Activated CD4-positive, alpha-beta T cell treated with anti-CD3 and anti-CD28 coated beads, Interleukin-2, amount 50 U/mL, for 4 hours (primary cell): Measurements from ENCODE around the gene MPC1L.
"Not testable (repeated sequence)": the region's sequence is repeated elsewhere in the genome, so short reads cannot be mapped to it uniquely, and the experiment has no call there.

Source experiments
- DNase-seq, 2 experiments: peaks; one replicate each; pipeline ENCODE4 v3.0.0-alpha.2; 2020

The MPC1L gene

GRCh38 chrX:40623139-40623536 is at the start of gene MPC1L:
TSS of gene MPC1L (plus strand) at chrX:40623428. CDS start at chrX:40623566, 138 bp downstream.
- DNase-seq = no peak

DNA sequence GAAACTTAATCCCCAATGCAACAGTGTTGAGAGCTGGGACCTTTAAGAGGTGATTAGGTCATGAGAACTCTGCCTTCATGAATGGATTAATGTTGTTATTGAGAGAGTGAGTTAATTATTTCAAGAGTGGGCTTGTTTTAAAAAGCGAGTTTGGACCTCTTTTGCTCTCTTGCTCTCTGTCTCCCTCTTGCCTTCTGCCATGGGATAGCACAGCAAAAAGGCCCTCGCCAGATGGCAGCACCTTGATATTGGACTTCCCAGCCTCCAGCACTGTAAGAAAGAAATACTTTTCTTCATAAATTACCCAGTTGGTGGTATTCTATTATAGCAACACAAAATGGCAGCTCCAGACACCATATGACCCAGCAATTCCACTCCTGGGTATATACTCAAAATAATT is 49.5 kb upstream of the MPC1L start:
- DNase-seq = peak; percentile 6

GRCh38 chrX:40575411-40575810 is 47.8 kb upstream of the MPC1L start:
- not testable (repeated sequence) for DNase-seq

DNA sequence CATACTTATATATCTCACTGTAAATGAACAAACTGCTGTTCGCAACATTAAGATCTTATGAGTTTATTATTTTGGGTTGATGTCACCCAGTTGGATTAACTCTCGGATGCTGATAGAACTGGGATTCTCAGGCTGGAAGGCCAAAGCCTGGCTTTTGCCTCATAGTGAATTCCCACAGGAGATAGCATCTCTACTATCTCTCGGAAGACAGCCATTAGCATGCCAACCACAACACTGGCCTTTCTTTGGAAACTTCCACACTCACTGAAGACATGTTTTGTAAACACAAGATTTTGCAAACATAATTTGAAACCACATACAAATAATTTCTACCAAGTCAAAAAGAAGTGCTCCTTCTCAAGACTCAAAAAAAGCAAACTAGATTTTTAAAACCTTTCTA is 46.9 kb upstream of the MPC1L start:
- no peak for DNase-seq

GRCh38 chrX:40578039-40578695 is 45.1 kb upstream of the MPC1L start:
- no peak for DNase-seq

- DNase-seq = no peak
Observed at GRCh38 chrX:40579141-40579540, 44.1 kb upstream of the MPC1L start.

DNA sequence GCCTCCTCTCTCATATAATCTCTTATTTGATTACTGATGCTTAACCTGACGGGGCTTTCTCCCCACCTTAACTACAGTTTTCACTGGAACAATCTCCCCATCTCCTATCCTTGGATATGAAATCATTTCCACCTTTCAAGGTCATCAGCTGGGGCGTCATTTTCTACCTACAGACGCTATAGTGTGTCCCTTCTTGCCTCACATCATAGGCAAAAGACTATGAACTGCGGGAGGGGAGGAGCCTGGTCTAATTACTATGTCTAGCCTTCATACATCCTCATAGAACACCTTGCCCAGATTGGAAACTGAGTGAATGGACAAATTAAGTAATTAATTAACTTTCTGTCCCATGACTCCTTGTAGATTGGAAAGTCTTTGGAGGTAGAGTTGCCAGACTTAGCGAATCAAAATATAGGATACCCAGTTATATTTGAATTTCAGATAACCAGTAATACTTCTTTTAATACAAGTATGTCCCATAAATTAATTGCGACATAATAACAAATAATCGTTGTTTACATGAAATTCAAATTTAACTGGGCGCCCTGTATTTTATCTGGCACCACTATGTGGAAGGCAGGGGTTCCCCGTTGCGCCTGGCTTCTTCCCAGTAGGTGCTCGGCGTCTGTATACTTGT is 43.2 kb upstream of the MPC1L start:
- DNase-seq = no peak

DNA sequence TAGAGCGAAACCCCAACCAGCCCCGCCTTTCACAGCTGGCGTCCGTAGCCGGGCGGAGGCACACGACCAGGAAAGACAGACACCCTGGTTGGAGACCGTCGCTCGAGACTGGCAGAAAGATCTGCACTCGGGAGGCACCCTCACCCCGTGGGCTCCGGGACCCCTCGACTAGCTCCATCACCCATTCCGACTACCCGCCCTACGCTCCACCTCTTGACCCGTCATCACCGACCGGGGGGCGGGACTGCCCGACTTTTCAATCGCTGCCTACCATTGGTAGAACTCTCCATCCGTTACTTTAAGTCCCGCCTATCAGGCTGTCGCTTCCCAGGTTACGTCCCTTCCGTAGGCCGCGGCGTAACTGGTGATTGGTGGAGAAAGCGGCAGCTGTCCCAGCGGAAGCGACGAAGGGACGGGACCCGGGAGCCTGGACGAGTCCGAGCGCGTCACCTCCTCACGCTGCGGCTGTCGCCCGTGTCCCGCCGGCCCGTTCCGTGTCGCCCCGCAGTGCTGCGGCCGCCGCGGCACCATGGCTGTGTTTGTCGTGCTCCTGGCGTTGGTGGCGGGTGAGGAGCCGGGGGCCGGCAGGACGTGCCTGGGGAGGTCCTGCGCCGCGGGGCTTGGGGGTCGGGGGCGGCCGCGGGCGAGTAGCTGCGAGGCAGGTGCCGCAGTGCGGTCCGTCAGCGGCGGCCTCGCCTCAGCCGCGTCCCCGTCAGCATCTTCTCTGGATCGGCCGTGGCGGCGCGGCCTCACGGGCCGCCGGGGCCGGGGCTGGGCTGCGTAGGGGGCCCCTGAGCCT is 42.5 kb upstream of the MPC1L start, which contains the start of gene ATP6AP2:
TSS of gene ATP6AP2 (plus strand) at position 434 of the 799 bp plus-strand sequence. CDS start at position 530, 96 bp downstream.
- peak; percentile 82 for DNase-seq

GRCh38 chrX:40581336-40581920 is 41.8 kb upstream of the MPC1L start:
- DNase-seq = no peak

DNA sequence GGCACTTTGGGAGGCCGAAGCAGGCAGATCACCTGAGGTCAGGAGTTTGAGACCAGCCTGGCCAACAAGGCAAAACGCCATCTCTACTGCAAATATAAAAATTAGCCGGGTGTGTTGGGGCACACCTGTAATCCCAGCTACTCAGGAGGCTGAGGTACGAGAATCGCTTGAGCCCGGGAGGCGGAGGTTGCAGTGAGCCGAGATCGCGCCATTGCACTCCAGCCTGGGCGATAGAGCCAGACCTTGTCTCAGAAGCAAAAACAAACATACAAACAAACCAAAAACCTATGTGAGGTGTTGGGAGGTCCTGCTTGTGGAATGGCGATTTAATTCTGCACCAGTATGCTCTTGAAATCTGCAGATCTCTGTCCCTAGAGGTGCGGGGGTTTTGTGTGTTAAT is 41.0 kb upstream of the MPC1L start:
- not testable (repeated sequence) for DNase-seq

- no peak for DNase-seq
Observed at GRCh38 chrX:40582811-40583210, 40.4 kb upstream of the MPC1L start.

DNA sequence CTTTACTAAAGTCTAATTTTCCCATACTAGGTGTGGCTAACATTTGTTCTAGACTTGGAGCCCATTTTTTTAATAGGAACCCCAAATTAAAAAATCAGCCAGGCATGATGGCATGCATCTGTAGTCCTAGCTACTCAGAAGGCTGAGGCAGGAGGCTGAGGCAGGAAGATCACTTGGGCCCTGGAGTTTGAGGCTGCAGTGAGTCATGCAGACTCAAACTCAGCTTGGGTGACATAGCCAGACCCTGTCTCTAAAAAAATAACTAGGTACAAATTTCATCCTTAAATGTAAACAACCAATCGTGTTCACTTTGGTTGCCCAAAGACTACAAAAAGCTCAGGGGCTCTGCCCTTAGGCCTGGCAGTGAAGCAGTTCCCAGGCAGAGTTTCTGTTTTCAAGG is 35.6 kb upstream of the MPC1L start:
- DNase-seq = not testable (repeated sequence)

DNA sequence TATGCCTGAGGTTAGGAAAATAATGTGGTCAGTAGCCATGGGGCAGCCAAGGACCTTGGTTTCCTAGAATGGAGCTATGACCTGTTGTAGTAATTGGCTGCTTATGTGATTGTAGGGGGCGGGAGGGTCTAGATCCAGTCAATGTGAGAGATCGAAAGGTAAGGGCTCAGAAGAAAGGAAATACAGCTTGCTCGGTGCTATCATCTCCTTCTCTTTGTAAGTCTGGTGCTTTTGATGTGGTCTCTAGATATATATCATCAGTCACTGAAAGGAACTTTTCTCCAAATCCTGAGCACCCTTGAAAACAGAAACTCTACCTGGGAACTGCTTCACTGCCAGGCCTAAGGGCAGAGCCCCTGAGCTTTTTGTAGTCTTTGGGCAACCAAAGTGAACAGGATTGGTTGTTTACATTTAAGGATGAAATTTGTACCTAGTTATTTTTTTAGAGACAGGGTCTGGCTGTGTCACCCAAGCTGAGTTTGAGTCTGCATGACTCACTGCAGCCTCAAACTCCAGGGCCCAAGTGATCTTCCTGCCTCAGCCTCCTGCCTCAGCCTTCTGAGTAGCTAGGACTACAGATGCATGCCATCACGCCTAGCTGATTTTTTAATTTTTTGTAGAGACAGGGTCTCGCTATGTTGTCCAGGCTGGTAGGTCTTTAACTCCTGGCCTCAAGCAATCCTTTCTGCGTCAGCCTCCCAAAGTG is 33.5 kb upstream of the MPC1L start:
- not testable (repeated sequence) for DNase-seq

DNA sequence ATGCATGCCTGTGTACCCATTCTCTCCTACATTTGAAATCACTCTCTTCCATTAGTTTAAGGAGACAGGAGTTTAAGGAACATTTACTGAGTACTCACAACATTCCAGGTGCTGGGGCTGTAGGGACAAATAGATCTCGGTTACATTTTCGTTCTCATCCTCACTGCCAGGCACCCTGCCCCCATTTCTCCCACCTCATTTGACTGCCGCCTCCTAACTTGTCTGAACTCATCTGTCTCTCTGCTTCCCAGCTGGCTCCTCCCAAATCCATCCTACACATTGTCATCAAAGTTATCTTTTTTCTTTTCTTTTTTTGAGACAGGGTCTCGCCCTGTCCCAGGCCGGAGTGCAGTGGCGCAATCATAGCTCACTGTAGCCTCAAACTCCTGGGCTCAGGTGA is 19.8 kb upstream of the MPC1L start:
- no peak for DNase-seq

DNA sequence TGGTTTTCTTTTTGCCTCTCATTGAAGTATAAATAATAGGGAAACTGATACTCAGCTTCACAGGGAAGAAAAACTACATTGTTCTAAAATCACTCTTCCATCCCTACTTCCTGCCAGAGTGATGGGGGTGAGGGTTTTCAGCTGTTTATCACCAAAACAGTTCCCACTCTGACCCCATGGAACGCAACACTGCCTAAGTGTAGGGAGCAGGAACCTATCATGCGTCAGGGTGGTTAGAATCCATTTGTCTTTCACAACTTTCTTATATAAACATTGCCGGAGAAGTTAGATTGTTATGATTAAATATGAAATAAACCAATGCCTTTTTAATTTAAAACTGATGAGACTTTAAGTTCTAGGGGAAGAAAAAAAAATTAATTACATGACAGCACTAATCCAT is 15.8 kb upstream of the MPC1L start:
- no peak for DNase-seq

DNA sequence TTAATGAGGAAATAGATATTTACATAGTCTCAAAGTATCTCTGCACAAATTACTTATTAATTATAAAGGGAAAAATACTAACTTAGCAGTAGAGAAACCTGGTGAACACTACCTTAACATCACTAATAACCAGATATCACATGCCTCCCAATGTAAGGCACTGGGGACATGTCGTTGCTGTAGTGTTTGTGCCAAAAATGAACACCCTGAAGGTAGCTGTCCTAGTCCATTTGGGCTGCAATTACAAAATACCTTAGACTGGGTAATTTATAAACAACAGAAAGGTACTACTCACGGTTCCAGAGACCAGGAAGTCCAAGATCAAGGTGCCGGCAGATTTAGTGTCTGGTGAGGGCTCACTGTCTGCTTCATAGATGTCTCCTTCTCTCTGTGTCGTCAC is 10.7 kb upstream of the MPC1L start:
- no peak for DNase-seq

- no peak for DNase-seq
Observed at GRCh38 chrX:40615976-40616375, 7.3 kb upstream of the MPC1L start.

- no peak for DNase-seq
Observed at GRCh38 chrX:40617566-40617965, 5.7 kb upstream of the MPC1L start.

DNA sequence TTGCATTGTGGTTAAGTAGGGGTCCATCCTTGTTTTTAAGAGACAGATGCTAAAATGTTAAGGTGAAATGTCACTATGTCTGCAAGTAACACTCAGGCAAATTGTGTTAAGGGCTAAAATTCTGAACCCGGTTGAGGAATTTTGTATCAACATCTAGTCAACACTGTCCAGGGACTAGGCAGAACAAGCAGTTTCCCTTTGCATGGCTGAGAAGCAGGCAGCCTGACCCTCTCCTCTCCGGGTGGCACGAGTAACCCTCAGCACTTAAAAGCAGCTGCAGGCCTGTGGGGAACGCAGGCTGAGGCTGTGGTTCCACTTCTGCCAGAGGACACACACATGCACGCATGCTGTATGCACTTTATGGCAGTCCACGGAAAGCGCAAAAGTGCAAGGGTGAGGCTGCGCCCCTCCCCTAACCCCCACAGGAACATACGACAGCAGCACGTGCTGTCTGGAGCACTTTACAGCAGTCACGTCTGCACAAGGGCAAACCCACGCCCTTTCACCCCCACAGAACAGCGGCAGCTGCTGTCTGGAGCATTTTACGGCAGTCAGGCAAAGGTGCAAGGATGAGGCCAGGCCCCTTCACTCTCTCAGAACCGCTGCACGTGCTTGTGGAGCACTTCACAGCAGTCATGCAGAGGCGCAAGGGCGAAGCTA is 619 bp upstream of the MPC1L start:
- DNase-seq = no peak

- DNase-seq = no peak
Observed at GRCh38 chrX:40623665-40624064, 437 bp downstream of the MPC1L start.

DNA sequence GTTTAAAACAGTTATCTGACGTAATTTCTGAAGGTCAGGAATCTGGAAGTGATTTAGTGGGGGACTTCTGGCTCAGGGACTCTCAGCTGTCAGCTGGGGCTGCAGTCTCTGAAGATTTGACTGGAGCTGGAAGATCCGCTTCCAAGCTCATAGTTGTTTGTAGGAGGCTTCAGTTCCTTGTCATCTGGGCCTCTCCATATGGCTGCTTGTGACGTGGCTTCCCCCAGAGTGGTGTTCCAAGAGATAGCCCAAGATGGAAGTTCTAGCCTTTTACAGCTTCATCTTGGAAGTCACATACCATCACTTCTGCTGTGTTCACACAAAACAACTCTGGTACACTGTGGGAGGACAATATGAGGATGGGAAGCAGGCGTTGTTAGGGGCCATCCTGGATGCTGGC is 2.1 kb downstream of the MPC1L start:
- no peak for DNase-seq

DNA sequence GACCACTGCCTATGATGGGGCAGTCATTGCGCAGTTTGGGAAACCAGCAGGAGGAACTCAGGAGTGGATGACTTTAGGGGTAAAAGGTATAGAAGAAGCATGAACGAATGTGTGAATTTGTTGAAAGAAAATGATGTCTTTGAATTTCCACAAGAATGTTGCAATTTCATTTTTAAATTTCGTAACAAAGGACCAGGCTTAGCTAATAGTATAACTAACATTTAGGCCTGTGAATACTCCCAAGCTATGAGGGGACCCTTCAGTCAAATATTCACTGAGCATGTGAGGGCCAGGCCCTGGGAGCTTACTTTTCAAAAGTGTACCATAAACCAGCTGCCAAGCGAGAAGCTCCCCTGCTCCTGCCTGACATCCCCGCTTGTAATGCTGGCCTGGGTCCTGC is 5.3 kb downstream of the MPC1L start:
- no peak for DNase-seq
